ENCODE results near the gene MCRIP2. TPM values are rescaled to one million over a fixed set of nuclear protein-coding genes. Genes with fewer than 3 reads are reported as not detected.
A peak's percentile ranks its signal among the peaks of the same experiment; 100 is the strongest.

MCRIP2 gene
- total RNA-seq, 1 donor from 2014 or later = 16.6 TPM

DNA sequence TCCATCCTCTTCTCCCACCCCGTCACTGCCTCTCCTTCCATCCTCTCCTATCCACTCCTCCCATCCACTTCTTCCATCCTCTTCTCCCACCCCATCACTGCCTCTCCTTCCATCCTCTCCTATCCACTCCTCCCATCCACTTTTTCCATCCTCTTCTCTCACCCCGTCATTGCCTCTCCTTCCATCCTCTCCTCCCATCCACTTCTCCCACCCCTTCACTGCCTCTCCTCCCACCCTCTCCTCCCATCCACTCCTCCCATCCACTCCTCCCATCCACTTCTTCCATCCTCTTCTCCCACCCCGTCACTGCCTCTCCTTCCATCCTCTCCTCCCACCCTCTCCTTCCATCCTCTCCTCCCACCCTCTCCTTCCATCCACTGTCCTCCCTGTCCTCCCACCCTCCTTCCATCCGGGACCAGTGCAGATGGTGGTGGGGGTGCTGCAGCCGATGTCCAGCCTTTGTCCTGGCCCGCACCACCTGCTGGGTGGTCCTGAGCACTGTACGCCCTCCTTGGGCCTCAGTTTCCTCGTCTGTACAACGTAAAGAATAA is 9.7 kb upstream of the MCRIP2 start:
- peaks cover 24% of the 10 kb centered on the region for H3K27me3 Mint-ChIP-seq (ENCODE audit: unreplicated experiment)
- DNase-seq = no peak
- H3K36me3 Mint-ChIP-seq (ENCODE audit: unreplicated experiment) = no peaks in the 10 kb centered on the region
- H3K4me3 Mint-ChIP-seq (ENCODE audit: unreplicated experiment) = peak overlapping the region; percentile 68
- peaks cover 17% of the 10 kb centered on the region for H3K9me3 Mint-ChIP-seq (ENCODE audit: unreplicated experiment)
- TF ChIP-seq, protein P1, sequence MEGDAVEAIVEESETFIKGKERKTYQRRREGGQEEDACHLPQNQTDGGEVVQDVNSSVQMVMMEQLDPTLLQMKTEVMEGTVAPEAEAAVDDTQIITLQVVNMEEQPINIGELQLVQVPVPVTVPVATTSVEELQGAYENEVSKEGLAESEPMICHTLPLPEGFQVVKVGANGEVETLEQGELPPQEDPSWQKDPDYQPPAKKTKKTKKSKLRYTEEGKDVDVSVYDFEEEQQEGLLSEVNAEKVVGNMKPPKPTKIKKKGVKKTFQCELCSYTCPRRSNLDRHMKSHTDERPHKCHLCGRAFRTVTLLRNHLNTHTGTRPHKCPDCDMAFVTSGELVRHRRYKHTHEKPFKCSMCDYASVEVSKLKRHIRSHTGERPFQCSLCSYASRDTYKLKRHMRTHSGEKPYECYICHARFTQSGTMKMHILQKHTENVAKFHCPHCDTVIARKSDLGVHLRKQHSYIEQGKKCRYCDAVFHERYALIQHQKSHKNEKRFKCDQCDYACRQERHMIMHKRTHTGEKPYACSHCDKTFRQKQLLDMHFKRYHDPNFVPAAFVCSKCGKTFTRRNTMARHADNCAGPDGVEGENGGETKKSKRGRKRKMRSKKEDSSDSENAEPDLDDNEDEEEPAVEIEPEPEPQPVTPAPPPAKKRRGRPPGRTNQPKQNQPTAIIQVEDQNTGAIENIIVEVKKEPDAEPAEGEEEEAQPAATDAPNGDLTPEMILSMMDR (IDR thresholded peaks at IDR 0.05; ENCODE audit: partially characterized antibody, unreplicated experiment) = no peak
- peak overlapping the region; percentile 62 for H3K27ac Mint-ChIP-seq (ENCODE audit: unreplicated experiment)
- peaks cover 12% of the 10 kb centered on the region for H3K4me1 Mint-ChIP-seq (ENCODE audit: low read depth, unreplicated experiment)

DNA sequence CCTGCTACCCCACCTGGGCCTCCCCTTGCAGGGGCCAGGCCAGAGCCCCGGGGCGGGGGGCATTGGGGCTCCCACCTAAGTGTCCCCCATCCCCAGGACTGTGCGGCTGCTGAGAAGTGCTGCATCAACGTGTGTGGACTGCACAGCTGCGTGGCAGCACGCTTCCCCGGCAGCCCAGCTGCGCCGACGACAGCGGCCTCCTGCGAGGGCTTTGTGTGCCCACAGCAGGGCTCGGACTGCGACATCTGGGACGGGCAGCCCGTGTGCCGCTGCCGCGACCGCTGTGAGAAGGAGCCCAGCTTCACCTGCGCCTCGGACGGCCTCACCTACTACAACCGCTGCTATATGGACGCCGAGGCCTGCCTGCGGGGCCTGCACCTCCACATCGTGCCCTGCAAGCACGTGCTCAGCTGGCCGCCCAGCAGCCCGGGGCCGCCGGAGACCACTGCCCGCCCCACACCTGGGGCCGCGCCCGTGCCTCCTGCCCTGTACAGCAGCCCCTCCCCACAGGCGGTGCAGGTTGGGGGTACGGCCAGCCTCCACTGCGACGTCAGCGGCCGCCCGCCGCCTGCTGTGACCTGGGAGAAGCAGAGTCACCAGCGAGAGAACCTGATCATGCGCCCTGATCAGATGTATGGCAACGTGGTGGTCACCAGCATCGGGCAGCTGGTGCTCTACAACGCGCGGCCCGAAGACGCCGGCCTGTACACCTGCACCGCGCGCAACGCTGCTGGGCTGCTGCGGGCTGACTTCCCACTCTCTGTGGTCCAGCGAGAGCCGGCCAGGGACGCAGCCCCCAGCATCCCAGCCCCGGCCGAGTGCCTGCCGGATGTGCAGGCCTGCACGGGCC is 8.9 kb upstream of the MCRIP2 start:
- Mint-ChIP-seq H3K4me1 (ENCODE audit: low read depth, unreplicated experiment) (peaks cover 11% of the 10 kb centered on the region), H3K9me3 (ENCODE audit: unreplicated experiment) (peaks cover 17% of the 10 kb centered on the region)

DNA sequence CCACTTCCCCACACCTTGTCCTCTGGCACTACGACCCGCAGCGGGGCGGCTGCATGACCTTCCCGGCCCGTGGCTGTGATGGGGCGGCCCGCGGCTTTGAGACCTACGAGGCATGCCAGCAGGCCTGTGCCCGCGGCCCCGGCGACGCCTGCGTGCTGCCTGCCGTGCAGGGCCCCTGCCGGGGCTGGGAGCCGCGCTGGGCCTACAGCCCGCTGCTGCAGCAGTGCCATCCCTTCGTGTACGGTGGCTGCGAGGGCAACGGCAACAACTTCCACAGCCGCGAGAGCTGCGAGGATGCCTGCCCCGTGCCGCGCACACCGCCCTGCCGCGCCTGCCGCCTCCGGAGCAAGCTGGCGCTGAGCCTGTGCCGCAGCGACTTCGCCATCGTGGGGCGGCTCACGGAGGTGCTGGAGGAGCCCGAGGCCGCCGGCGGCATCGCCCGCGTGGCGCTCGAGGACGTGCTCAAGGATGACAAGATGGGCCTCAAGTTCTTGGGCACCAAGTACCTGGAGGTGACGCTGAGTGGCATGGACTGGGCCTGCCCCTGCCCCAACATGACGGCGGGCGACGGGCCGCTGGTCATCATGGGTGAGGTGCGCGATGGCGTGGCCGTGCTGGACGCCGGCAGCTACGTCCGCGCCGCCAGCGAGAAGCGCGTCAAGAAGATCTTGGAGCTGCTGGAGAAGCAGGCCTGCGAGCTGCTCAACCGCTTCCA is 8.1 kb upstream of the MCRIP2 start:
- H3K4me3 Mint-ChIP-seq (ENCODE audit: unreplicated experiment) = no peak overlapping the region
- H3K4me1 Mint-ChIP-seq (ENCODE audit: low read depth, unreplicated experiment) = peaks cover 8% of the 10 kb centered on the region
- peaks cover 17% of the 10 kb centered on the region for H3K9me3 Mint-ChIP-seq (ENCODE audit: unreplicated experiment)

More for the DNA sequence above, 8.9 kb upstream of the MCRIP2 start:
- Mint-ChIP-seq H3K27me3 (ENCODE audit: unreplicated experiment) (peaks cover 22% of the 10 kb centered on the region), H3K27ac (ENCODE audit: unreplicated experiment) (no peak overlapping the region), H3K36me3 (ENCODE audit: unreplicated experiment) (no peaks in the 10 kb centered on the region), H3K4me3 (ENCODE audit: unreplicated experiment) (no peak overlapping the region)
- TF ChIP-seq, protein P1 (IDR thresholded peaks at IDR 0.05; ENCODE audit: partially characterized antibody, unreplicated experiment) = no peak
- DNase-seq = peak; percentile 12

DNA sequence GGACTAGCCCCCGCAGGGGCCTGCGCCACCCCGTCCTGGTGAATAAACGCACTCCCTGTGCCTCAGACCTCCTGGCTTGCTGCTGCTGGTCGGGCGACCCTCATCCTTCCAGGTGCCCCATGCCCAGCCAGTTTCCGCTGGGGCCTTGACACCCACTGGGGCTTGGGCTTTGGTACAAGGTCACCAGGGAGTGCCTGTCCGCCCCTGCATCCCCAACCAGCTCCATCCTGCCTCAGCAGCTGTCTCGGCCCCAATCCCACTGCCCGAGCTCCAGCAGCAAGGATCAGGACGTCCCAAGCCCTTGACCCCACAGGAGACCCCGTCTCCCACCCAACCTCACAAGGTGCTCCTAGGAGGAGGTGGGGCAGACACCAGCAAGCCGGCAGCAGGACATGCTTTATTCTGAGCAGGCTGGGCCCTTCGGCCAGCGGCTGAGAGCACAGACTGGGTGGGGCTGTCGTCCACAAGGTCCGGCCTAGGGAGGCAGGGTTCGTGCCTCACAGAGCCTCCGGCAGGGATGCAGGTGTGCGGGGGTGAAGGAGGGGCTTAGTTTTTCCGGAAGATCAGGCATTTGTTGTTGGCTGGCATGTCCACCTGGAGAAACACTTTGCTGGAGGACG is 7.5 kb upstream of the MCRIP2 start:
- H3K27ac Mint-ChIP-seq (ENCODE audit: unreplicated experiment) = no peak overlapping the region
- H3K36me3 Mint-ChIP-seq (ENCODE audit: unreplicated experiment) = no peaks in the 10 kb centered on the region
- H3K9me3 Mint-ChIP-seq (ENCODE audit: unreplicated experiment) = peaks cover 14% of the 10 kb centered on the region
- H3K4me1 Mint-ChIP-seq (ENCODE audit: low read depth, unreplicated experiment) = peaks cover 3% of the 10 kb centered on the region
- no peak for DNase-seq
- H3K4me3 Mint-ChIP-seq (ENCODE audit: unreplicated experiment) = peak overlapping the region; percentile 46
- TF ChIP-seq, protein P1 (IDR thresholded peaks at IDR 0.05; ENCODE audit: partially characterized antibody, unreplicated experiment) = no peak
- H3K27me3 Mint-ChIP-seq (ENCODE audit: unreplicated experiment) = peaks cover 16% of the 10 kb centered on the region

More for the DNA sequence above, 8.1 kb upstream of the MCRIP2 start:
- Mint-ChIP-seq H3K36me3 (ENCODE audit: unreplicated experiment) (no peaks in the 10 kb centered on the region), H3K27me3 (ENCODE audit: unreplicated experiment) (peaks cover 22% of the 10 kb centered on the region), H3K27ac (ENCODE audit: unreplicated experiment) (no peak overlapping the region)
- no peak for DNase-seq
- TF ChIP-seq, protein P1 (IDR thresholded peaks at IDR 0.05; ENCODE audit: partially characterized antibody, unreplicated experiment) = no peak
